HG03175 (cell line): ENCODE measurements around the gene FNDC5.
"Not testable (repeated sequence)": the region's sequence is repeated elsewhere in the genome, so short reads cannot be mapped to it uniquely, and the experiment has no call there.

Experiments used
- ATAC-seq: cut with Tn5 transposase; IDR thresholded peaks from one replicate; pipeline ENCODE4 v1.9.1; 2021; ENCODE audit warnings: mild to moderate bottlenecking, moderate library complexity; ENCODE audit not compliant: unreplicated experiment

The FNDC5 gene

GRCh38 chr1:32870615-32871363 lies at the start of gene FNDC5:
TSS of gene FNDC5 (minus strand) at chr1:32870912.
- ATAC-seq, result no peak

GRCh38 chr1:32919811-32920733 lies 49.4 kb upstream of the FNDC5 start:
- ATAC-seq, result no peak

GRCh38 chr1:32918179-32918578 lies 47.5 kb upstream of the FNDC5 start:
- ATAC-seq, result no peak

- ATAC-seq, result no peak
Measured at GRCh38 chr1:32917521-32917920, 46.8 kb upstream of the FNDC5 start.

- no peak for ATAC-seq
Measured at GRCh38 chr1:32915766-32916706, 45.3 kb upstream of the FNDC5 start.

GRCh38 chr1:32910319-32910718 lies 39.6 kb upstream of the FNDC5 start:
- ATAC-seq, result no peak

GRCh38 chr1:32907435-32907834 lies 36.7 kb upstream of the FNDC5 start:
- no peak for ATAC-seq

GRCh38 chr1:32906654-32907053 lies 35.9 kb upstream of the FNDC5 start:
- ATAC-seq, result no peak

- not testable (repeated sequence) for ATAC-seq
Measured at GRCh38 chr1:32905588-32905987, 34.9 kb upstream of the FNDC5 start.

- ATAC-seq, result no peak
Measured at GRCh38 chr1:32904797-32905196, 34.1 kb upstream of the FNDC5 start.

GRCh38 chr1:32903991-32904785 lies 33.5 kb upstream of the FNDC5 start:
- no peak for ATAC-seq

GRCh38 chr1:32902535-32902920 lies 31.8 kb upstream of the FNDC5 start:
- no peak for ATAC-seq

GRCh38 chr1:32901823-32902534 lies 31.3 kb upstream of the FNDC5 start:
- ATAC-seq, result no peak

GRCh38 chr1:32900956-32901822 lies 30.5 kb upstream of the FNDC5 start, which contains the start of gene TMEM54:
TSS of gene TMEM54 (minus strand) at chr1:32901389. CDS start at chr1:32901238, 151 bp downstream.
- ATAC-seq, result no peak

- no peak for ATAC-seq
Measured at GRCh38 chr1:32900371-32900955, 29.8 kb upstream of the FNDC5 start.

- no peak for ATAC-seq
Measured at GRCh38 chr1:32899586-32900296, 29.0 kb upstream of the FNDC5 start.

- ATAC-seq, result no peak
Measured at GRCh38 chr1:32898958-32899357, 28.2 kb upstream of the FNDC5 start.
